Activated T-helper 2 cell treated with anti-CD3 and anti-CD28 coated beads, Interferon-gamma antibody, Interleukin-2, Interleukin-4, amounts not matched to agents 10 μg/mL and 5 μg/mL and 100 μg/mL, durations not matched to agents 14 hours and 24 hours and 36 hours (primary cell): ENCODE measurements around the gene AHCYL2. TPM values are rescaled to one million over a fixed set of nuclear protein-coding genes. Genes with fewer than 3 reads are reported as not detected.

Source experiments
- DNase-seq: peaks from one replicate; pipeline ENCODE4 v3.0.0; 2021; ENCODE audit warnings: low spot score
- H3K27ac Mint-ChIP-seq: one replicate; pipeline ENCODE4 v1.8.0; 2021; ENCODE audit warnings: mixed read lengths
- H3K27me3 Mint-ChIP-seq: one replicate; pipeline ENCODE4 v1.8.0; 2021; ENCODE audit warnings: low read depth, mixed read lengths
- H3K36me3 Mint-ChIP-seq: one replicate; pipeline ENCODE4 v1.8.0; 2021; ENCODE audit warnings: low read depth, mixed read lengths
- H3K4me1 Mint-ChIP-seq: one replicate; pipeline ENCODE4 v1.8.0; 2021; ENCODE audit warnings: low read depth, mixed read lengths
- H3K4me3 Mint-ChIP-seq: one replicate; pipeline ENCODE4 v1.8.0; 2021; ENCODE audit warnings: low read depth, mild to moderate bottlenecking, moderate library complexity, mixed read lengths
- H3K9me3 Mint-ChIP-seq: one replicate; pipeline ENCODE4 v1.8.0; 2021; ENCODE audit warnings: mixed read lengths
- intact Hi-C: fragments of 100-400 bp; cut with micrococcal nuclease; formaldehyde crosslinking; loops from one replicate; pipeline ENCODE4 v1.15.1; 2023
- total RNA-seq: library from RNA; stranded (reverse); gene quantifications from 2 replicates; pipeline ENCODE4 v1.2.3, GENCODE V29; 2022

Gene AHCYL2
- total RNA-seq, 1 donor from 2014 or later: 14.7 TPM

GRCh38 chr7:129423700-129424410, 199.0 kb downstream of the AHCYL2 start:
- intact Hi-C loops: no loop called here
- Mint-ChIP-seq H3K27ac (no peak overlapping the region), H3K4me1 (peaks cover 6% of the 10 kb centered on the region), H3K36me3 (peaks cover 15% of the 10 kb centered on the region), H3K4me3 (no peak overlapping the region), H3K27me3 (no peaks in the 10 kb centered on the region), H3K9me3 (no peaks in the 10 kb centered on the region)
- DNase-seq: no peak

- H3K36me3 Mint-ChIP-seq: peaks cover 15% of the 10 kb centered on the region
- peaks cover 3% of the 10 kb centered on the region for H3K27me3 Mint-ChIP-seq
- DNase-seq: no peak
- H3K27ac Mint-ChIP-seq: no peak overlapping the region
- intact Hi-C loops: no loop called here
- no peak overlapping the region for H3K4me3 Mint-ChIP-seq
- H3K9me3 Mint-ChIP-seq: no peaks in the 10 kb centered on the region
- H3K4me1 Mint-ChIP-seq: peaks cover 9% of the 10 kb centered on the region
Measured at GRCh38 chr7:129426482-129426881, 201.7 kb downstream of the AHCYL2 start.

GRCh38 chr7:129427526-129428045, 202.8 kb downstream of the AHCYL2 start:
- intact Hi-C loops: no loop called here
- H3K9me3 Mint-ChIP-seq: no peaks in the 10 kb centered on the region

GRCh38 chr7:129431911-129432643, 207.2 kb downstream of the AHCYL2 start:
- peaks cover 13% of the 10 kb centered on the region for H3K27me3 Mint-ChIP-seq
- H3K9me3 Mint-ChIP-seq: no peaks in the 10 kb centered on the region
- intact Hi-C loops: loop anchor here (10.0 kb wide), 1 partner anchor 207 kb away; the partner anchor contains the start of gene AHCYL2
- peaks cover 22% of the 10 kb centered on the region for H3K36me3 Mint-ChIP-seq
- H3K4me1 Mint-ChIP-seq: peaks cover 37% of the 10 kb centered on the region
- H3K4me3 Mint-ChIP-seq: no peak overlapping the region
- H3K27ac Mint-ChIP-seq: no peak overlapping the region
- no peak for DNase-seq

More at GRCh38 chr7:129427526-129428045, 202.8 kb downstream of the AHCYL2 start:
- H3K4me3 Mint-ChIP-seq: no peak overlapping the region
- DNase-seq: no peak
- peaks cover 8% of the 10 kb centered on the region for H3K27me3 Mint-ChIP-seq
- peaks cover 10% of the 10 kb centered on the region for H3K4me1 Mint-ChIP-seq
- H3K36me3 Mint-ChIP-seq: peaks cover 15% of the 10 kb centered on the region
- no peak overlapping the region for H3K27ac Mint-ChIP-seq

- peak within 1 kb of the TSS; percentile 99 for H3K4me3 Mint-ChIP-seq
- peaks cover 42% of the 10 kb centered on the region for H3K4me1 Mint-ChIP-seq
- DNase-seq: peak; percentile 91
- H3K9me3 Mint-ChIP-seq: no peaks in the 10 kb centered on the region
- intact Hi-C loops: loop anchor here (10.0 kb wide), 1 partner anchor 209 kb away; the partner anchor contains the start of gene AHCYL2
- peak within 1 kb of the TSS; percentile 94 for H3K27ac Mint-ChIP-seq
- H3K36me3 Mint-ChIP-seq: peaks cover 26% of the 10 kb centered on the region
- peaks cover 13% of the 10 kb centered on the region for H3K27me3 Mint-ChIP-seq
Measured at GRCh38 chr7:129433847-129434674, 209.2 kb downstream of the AHCYL2 start, which contains the start of gene STRIP2. STRIP2 (plus strand) TSS chr7:129434432; CDS start chr7:129434473, 41 bp downstream.

- H3K9me3 Mint-ChIP-seq: no peaks in the 10 kb centered on the region
- H3K4me3 Mint-ChIP-seq: peak overlapping the region; percentile 99
- no peak for DNase-seq
- H3K4me1 Mint-ChIP-seq: peaks cover 47% of the 10 kb centered on the region
- H3K27me3 Mint-ChIP-seq: peaks cover 10% of the 10 kb centered on the region
- H3K36me3 Mint-ChIP-seq: peaks cover 31% of the 10 kb centered on the region
- H3K27ac Mint-ChIP-seq: peak overlapping the region; percentile 94
- intact Hi-C loops: loop anchor here (5.0 to 10.0 kb wide), 2 partner anchors 178 to 210 kb away; partner anchors contain the start of genes AHCYL2 and NRF1
Measured at GRCh38 chr7:129434675-129435318, 210.0 kb downstream of the AHCYL2 start.

GRCh38 chr7:129435414-129435829, 210.6 kb downstream of the AHCYL2 start:
- Mint-ChIP-seq H3K4me3 (peak overlapping the region; percentile 99), H3K4me1 (peaks cover 53% of the 10 kb centered on the region), H3K27ac (peak overlapping the region; percentile 94), H3K36me3 (peaks cover 37% of the 10 kb centered on the region), H3K27me3 (peaks cover 10% of the 10 kb centered on the region), H3K9me3 (no peaks in the 10 kb centered on the region)
- DNase-seq: no peak
- intact Hi-C loops: loop anchor here (5.0 to 10.0 kb wide), 2 partner anchors 177 to 211 kb away; partner anchors contain the start of genes AHCYL2 and NRF1

GRCh38 chr7:129436335-129436923, 211.6 kb downstream of the AHCYL2 start:
- H3K27ac Mint-ChIP-seq: peak overlapping the region; percentile 17
- H3K4me1 Mint-ChIP-seq: peaks cover 54% of the 10 kb centered on the region
- no peak for DNase-seq
- H3K9me3 Mint-ChIP-seq: no peaks in the 10 kb centered on the region
- peaks cover 46% of the 10 kb centered on the region for H3K36me3 Mint-ChIP-seq
- intact Hi-C loops: loop anchor here (5.0 to 10.0 kb wide), 2 partner anchors 176 to 212 kb away; partner anchors contain the start of genes AHCYL2 and NRF1
- peaks cover 10% of the 10 kb centered on the region for H3K27me3 Mint-ChIP-seq
- peak overlapping the region; percentile 99 for H3K4me3 Mint-ChIP-seq

- Mint-ChIP-seq H3K36me3 (peaks cover 50% of the 10 kb centered on the region), H3K4me1 (peaks cover 53% of the 10 kb centered on the region), H3K27ac (no peak overlapping the region), H3K4me3 (peak overlapping the region; percentile 14), H3K27me3 (peaks cover 5% of the 10 kb centered on the region), H3K9me3 (no peaks in the 10 kb centered on the region)
- DNase-seq: no peak
- intact Hi-C loops: loop anchor here (5.0 to 10.0 kb wide), 2 partner anchors 175 to 212 kb away; partner anchors contain the start of genes AHCYL2 and NRF1
Measured at GRCh38 chr7:129437190-129437589, 212.4 kb downstream of the AHCYL2 start.

- no peaks in the 10 kb centered on the region for H3K9me3 Mint-ChIP-seq
- H3K4me3 Mint-ChIP-seq: peak overlapping the region; percentile 56
- H3K36me3 Mint-ChIP-seq: peaks cover 59% of the 10 kb centered on the region
- no peaks in the 10 kb centered on the region for H3K27me3 Mint-ChIP-seq
- peaks cover 51% of the 10 kb centered on the region for H3K4me1 Mint-ChIP-seq
- H3K27ac Mint-ChIP-seq: peak overlapping the region; percentile 93
- DNase-seq: no peak
- intact Hi-C loops: loop anchor here (2.0 to 10.0 kb wide), 5 partner anchors 32 to 214 kb away; partner anchors contain the start of genes AHCYL2 and NRF1
Measured at GRCh38 chr7:129438281-129438838, 213.5 kb downstream of the AHCYL2 start.
